GM12873 (cell line): ENCODE measurements around the gene CACNA1F.

Experiments used
- TF ChIP-seq, protein P1 (sequence below): IDR thresholded peaks from 2 replicates; pipeline ENCODE4 v1.5.1; 2012; ENCODE audit warnings: low read depth, mild to moderate bottlenecking, moderate library complexity, low read length, control low read depth; ENCODE audit not compliant: insufficient read depth; ENCODE audit errors: missing control alignments

Gene CACNA1F

DNA sequence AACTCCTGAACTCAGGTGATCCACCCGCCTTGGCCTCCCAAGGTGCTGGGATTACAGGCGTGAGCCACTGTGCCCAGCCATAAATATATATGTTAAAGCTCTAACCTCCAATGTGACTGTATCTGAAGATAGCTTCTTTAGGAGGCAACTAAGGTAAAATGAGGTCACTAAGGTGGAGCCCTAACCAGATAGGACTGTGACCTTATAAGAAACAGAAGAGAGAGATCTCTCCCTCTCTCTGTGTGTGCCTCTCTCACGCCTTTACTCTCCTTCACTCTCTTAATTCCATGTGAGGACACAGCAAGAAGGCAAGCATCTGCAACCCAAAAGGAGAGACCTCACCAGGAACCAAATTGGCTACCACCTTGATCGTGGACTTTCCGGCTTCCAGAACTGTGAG is 71.5 kb downstream of the CACNA1F start:
- TF ChIP-seq, protein P1, sequence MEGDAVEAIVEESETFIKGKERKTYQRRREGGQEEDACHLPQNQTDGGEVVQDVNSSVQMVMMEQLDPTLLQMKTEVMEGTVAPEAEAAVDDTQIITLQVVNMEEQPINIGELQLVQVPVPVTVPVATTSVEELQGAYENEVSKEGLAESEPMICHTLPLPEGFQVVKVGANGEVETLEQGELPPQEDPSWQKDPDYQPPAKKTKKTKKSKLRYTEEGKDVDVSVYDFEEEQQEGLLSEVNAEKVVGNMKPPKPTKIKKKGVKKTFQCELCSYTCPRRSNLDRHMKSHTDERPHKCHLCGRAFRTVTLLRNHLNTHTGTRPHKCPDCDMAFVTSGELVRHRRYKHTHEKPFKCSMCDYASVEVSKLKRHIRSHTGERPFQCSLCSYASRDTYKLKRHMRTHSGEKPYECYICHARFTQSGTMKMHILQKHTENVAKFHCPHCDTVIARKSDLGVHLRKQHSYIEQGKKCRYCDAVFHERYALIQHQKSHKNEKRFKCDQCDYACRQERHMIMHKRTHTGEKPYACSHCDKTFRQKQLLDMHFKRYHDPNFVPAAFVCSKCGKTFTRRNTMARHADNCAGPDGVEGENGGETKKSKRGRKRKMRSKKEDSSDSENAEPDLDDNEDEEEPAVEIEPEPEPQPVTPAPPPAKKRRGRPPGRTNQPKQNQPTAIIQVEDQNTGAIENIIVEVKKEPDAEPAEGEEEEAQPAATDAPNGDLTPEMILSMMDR: no peak

DNA sequence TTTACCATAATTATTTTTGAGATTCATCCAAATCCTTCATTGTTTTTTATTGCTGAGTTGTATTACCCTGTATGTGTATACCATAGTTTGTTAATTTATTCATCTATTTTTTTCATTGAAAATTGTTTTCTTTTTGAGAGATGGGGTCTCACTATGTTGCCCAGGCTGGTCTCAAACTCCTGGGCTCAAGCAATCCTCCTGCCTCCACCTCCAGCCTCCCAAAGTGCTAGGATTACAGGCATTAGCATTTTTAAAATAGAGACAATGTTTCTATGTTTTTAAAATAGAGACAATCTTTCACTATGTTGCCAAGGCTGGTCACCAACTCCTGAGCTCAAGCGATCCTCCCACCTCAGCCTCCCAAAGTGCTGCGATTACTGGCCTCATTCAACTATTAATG is 72.2 kb downstream of the CACNA1F start:
- TF ChIP-seq, protein P1: no peak

DNA sequence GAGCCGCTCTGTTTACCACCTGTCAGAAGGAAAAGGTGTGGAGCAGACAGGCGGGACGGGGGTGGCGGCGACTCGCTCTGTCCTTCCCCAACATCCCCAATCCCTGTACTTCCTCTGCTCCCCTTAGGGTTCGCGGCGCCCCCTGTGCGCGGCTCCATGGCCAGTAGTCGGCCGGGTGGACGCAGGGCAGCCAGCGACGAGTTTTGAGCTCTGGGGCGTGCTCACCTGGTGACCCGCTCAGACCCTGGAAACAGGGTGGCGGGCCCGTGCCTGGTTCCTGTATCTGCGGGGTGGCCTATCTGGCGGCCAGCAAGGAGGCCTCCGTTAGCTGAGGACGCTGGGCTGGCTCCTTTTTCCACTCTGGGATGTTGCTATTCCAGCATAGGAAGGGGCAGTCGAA is 75.9 kb downstream of the CACNA1F start:
- TF ChIP-seq, protein P1: no peak

DNA sequence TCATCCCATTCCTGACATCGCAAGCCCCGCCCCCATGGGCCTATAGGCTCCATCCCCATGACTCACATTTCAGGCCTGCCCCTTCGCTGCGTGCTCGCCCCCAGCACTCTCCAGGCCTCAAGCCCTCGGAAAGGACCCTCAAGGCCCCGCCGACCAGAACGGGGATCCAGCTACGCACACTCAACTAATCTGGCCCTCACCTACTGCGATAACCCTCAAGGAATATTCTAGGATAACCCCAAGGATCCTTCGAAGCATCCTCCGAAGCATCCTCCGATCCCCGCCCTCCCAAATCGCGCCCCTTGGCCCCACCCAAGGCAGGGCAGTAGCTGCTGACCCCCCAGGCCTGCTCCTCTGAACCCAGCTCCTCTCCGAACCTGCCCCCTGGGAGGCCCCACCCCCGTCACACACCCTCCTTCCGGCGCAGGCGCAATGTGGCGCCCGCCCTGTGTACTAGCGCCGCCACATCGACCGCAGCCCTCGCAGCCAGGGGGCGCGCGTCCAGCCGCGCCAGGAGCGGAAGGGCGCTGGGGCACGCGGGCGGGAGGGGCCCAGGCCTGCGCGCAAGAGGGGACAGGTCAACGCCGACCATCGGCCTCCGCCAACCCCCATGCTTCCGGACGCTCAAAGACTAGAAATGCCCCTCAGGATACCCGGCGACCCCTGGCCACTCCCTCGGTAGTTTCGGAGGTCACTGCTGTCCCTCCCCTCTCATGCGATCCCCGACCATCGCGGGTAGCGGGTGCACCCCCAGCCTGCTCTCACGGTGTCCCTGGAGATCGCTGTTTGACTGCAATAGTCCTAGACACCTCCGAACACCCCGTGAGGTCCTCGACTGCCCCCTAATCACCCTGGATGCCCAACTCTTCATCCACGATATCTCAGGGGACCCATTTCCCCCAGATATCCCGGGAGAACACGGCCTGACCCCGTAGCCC is 77.0 kb downstream of the CACNA1F start:
- TF ChIP-seq, protein P1: peak; percentile 63

DNA sequence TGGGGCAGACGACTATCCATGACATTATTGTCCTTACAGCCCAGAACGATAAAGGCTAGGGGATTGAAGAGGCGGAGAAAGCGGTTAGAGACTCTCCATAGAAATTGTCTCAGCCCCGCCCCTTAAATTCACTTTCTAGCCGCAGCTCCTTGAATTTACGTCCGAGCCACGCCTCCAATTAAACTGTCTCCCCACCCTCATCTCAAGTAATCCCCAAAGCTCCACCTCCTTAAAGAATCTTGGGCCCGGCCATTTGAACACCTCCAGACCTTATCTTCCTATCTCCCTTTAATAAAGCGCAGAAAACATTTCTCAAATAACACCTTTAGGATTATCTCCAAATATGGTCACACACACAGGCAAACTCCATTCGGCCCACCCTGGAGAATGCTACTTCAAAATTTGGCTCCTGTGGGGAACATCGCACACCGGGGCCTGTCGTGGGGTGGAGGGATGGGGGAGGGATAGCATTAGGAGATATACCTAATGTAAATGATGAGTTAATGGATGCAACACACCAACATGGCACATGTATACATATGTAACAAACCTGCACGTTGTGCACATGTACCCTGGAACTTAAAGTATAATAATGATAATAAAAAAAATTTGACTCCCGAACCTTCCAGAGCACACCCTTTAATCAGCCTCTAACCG is 77.8 kb downstream of the CACNA1F start:
- TF ChIP-seq, protein P1: no peak
